ENCODE results near the gene UBFD1. TPM values are rescaled to one million over a fixed set of nuclear protein-coding genes. Genes with fewer than 3 reads are reported as not detected.

The UBFD1 gene
- total RNA-seq, 2 experiments from 2014 or later: 53.7 to 59.5 TPM

GRCh38 chr16:23563186-23563585 is 5.7 kb downstream of the UBFD1 start:
- H3K27ac Mint-ChIP-seq: no peak overlapping the region
- intact Hi-C loops (cut with DNase I, micrococcal nuclease): no loop called here
- CTCF ChIA-PET: no interaction called here

GRCh38 chr16:23564575-23565363 is 7.2 kb downstream of the UBFD1 start:
- H3K27ac ChIP-seq (ENCODE audit: low read depth in 1 of 2, low read length in 2 of 2): no peak overlapping the region
- intact Hi-C loops (cut with DNase I, micrococcal nuclease): no loop called here
- no peak overlapping the region for H3K27ac Mint-ChIP-seq
- peaks cover 7% of the 10 kb centered on the region for H3K4me1 Mint-ChIP-seq (ENCODE audit: low read depth)
- CTCF ChIA-PET: no interaction called here
- peaks cover 91% of the 10 kb centered on the region for H3K36me3 Mint-ChIP-seq (ENCODE audit: low read depth)
- H3K9me3 ChIP-seq (ENCODE audit: control insufficient read depth in 1 of 2, insufficient read depth in 1 of 2, low read length in 2 of 2): no peaks in the 10 kb centered on the region
- H3K27me3 ChIP-seq (ENCODE audit: control insufficient read depth in 1 of 2, insufficient read depth in 2 of 2, low read length in 2 of 2): no peaks in the 10 kb centered on the region
- no peaks in the 10 kb centered on the region for H3K4me1 ChIP-seq (ENCODE audit: insufficient read depth, low read length)
- DNase-seq (no peak), ATAC-seq (ENCODE audit: poor library complexity) (no peak)
- no peak overlapping the region for H3K4me3 ChIP-seq (ENCODE audit: low read length)
- no peak overlapping the region for H3K4me3 Mint-ChIP-seq
- H3K27me3 Mint-ChIP-seq: no peaks in the 10 kb centered on the region
- no peak for TF ChIP-seq CTCF (IDR thresholded peaks at IDR 0.05)
- peaks cover 87% of the 10 kb centered on the region for H3K36me3 ChIP-seq (ENCODE audit: insufficient read depth, low read length)
- H3K9me3 Mint-ChIP-seq: no peaks in the 10 kb centered on the region
- POLR2A ChIA-PET: no interaction called here

More at GRCh38 chr16:23563186-23563585, 5.7 kb downstream of the UBFD1 start:
- Mint-ChIP-seq H3K36me3 (ENCODE audit: low read depth) (peaks cover 93% of the 10 kb centered on the region), H3K9me3 (no peaks in the 10 kb centered on the region), H3K27me3 (no peaks in the 10 kb centered on the region), H3K4me3 (no peak overlapping the region), H3K4me1 (ENCODE audit: low read depth) (peaks cover 20% of the 10 kb centered on the region)
- Histone ChIP-seq H3K4me1 (ENCODE audit: insufficient read depth, low read length) (peaks cover 7% of the 10 kb centered on the region), H3K9me3 (ENCODE audit: control insufficient read depth in 1 of 2, insufficient read depth in 1 of 2, low read length in 2 of 2) (no peaks in the 10 kb centered on the region), H3K27me3 (ENCODE audit: control insufficient read depth in 1 of 2, insufficient read depth in 2 of 2, low read length in 2 of 2) (no peaks in the 10 kb centered on the region), H3K36me3 (ENCODE audit: insufficient read depth, low read length) (peaks cover 84% of the 10 kb centered on the region), H3K27ac (ENCODE audit: low read depth in 1 of 2, low read length in 2 of 2) (no peak overlapping the region), H3K4me3 (ENCODE audit: low read length) (no peak overlapping the region)
- TF ChIP-seq CTCF (IDR thresholded peaks at IDR 0.05): no peak
- ATAC-seq (ENCODE audit: poor library complexity) (no peak), DNase-seq (no peak)
- POLR2A ChIA-PET: no interaction called here

- H3K9me3 ChIP-seq (ENCODE audit: control insufficient read depth in 1 of 2, insufficient read depth in 1 of 2, low read length in 2 of 2): no peaks in the 10 kb centered on the region
- DNase-seq (no peak), ATAC-seq (ENCODE audit: poor library complexity) (no peak)
- Mint-ChIP-seq H3K27ac (no peak overlapping the region), H3K4me3 (no peak overlapping the region), H3K36me3 (ENCODE audit: low read depth) (peaks cover 91% of the 10 kb centered on the region), H3K9me3 (no peaks in the 10 kb centered on the region), H3K27me3 (no peaks in the 10 kb centered on the region), H3K4me1 (ENCODE audit: low read depth) (no peaks in the 10 kb centered on the region)
- ChIA-PET POLR2A (no interaction called here), CTCF (no interaction called here)
- intact Hi-C loops (cut with DNase I, micrococcal nuclease): no loop called here
- H3K4me1 ChIP-seq (ENCODE audit: insufficient read depth, low read length): no peaks in the 10 kb centered on the region
- no peaks in the 10 kb centered on the region for H3K27me3 ChIP-seq (ENCODE audit: control insufficient read depth in 1 of 2, insufficient read depth in 2 of 2, low read length in 2 of 2)
- no peak overlapping the region for H3K27ac ChIP-seq (ENCODE audit: low read depth in 1 of 2, low read length in 2 of 2)
- H3K36me3 ChIP-seq (ENCODE audit: insufficient read depth, low read length): peaks cover 88% of the 10 kb centered on the region
- no peak overlapping the region for H3K4me3 ChIP-seq (ENCODE audit: low read length)
- TF ChIP-seq CTCF (IDR thresholded peaks at IDR 0.05): no peak
These were observed 9.2 kb downstream of the UBFD1 start for GRCh38 chr16:23566724-23567123.

Measured in CD4-positive, alpha-beta T cell (primary cell).